GDM1 (cell line): Measurements from ENCODE around the gene KDM3A.

ENCODE experiments used
- DNase-seq: peaks from one replicate; lab custom pipeline; 2025; lab: John Stamatoyannopoulos, UW

KDM3A gene, protein sequence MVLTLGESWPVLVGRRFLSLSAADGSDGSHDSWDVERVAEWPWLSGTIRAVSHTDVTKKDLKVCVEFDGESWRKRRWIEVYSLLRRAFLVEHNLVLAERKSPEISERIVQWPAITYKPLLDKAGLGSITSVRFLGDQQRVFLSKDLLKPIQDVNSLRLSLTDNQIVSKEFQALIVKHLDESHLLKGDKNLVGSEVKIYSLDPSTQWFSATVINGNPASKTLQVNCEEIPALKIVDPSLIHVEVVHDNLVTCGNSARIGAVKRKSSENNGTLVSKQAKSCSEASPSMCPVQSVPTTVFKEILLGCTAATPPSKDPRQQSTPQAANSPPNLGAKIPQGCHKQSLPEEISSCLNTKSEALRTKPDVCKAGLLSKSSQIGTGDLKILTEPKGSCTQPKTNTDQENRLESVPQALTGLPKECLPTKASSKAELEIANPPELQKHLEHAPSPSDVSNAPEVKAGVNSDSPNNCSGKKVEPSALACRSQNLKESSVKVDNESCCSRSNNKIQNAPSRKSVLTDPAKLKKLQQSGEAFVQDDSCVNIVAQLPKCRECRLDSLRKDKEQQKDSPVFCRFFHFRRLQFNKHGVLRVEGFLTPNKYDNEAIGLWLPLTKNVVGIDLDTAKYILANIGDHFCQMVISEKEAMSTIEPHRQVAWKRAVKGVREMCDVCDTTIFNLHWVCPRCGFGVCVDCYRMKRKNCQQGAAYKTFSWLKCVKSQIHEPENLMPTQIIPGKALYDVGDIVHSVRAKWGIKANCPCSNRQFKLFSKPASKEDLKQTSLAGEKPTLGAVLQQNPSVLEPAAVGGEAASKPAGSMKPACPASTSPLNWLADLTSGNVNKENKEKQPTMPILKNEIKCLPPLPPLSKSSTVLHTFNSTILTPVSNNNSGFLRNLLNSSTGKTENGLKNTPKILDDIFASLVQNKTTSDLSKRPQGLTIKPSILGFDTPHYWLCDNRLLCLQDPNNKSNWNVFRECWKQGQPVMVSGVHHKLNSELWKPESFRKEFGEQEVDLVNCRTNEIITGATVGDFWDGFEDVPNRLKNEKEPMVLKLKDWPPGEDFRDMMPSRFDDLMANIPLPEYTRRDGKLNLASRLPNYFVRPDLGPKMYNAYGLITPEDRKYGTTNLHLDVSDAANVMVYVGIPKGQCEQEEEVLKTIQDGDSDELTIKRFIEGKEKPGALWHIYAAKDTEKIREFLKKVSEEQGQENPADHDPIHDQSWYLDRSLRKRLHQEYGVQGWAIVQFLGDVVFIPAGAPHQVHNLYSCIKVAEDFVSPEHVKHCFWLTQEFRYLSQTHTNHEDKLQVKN (N-terminal part only)

DNA sequence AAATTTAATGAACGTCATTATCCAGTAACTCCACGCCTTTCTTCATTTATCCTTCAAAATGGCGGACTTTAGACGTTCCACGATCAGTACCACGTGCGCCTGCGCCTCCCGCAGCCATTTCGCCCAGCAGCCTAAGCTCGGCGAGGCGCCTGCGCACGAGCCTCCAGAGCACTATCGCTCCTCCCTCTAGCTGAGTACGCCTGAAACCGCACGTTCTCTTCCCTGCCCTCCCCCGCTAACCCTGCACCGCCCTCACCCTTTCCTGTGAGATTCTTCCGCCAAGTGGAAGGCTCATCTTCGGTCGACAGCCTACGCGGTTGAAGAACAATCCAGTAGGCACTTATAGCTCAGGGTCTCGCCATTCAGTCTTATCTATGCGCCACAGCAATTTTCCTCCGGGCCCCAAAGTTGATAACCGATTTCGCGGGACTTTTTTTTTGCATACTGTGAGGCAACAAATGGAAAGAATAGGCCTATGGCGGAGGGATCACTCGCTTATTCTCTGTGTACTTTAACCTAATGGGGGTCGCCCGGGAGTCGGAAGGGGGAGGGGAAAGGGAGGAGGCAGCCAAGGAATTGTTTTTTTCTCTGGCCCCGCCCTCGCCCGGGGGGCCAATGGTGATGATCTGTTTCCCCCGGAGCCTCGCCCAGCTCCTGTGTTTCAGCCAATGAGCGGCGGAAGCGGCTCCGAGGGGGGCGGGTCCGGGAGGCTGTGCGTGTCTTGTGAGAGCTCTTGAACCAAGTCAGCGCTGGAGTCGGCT lies at the start of gene KDM3A:
Gene KDM3A, plus strand, starts transcription at position 741 of the 761 bp plus-strand sequence. CDS start 677 bp downstream, outside the sequence.
- DNase-seq: peak; percentile 99

DNA sequence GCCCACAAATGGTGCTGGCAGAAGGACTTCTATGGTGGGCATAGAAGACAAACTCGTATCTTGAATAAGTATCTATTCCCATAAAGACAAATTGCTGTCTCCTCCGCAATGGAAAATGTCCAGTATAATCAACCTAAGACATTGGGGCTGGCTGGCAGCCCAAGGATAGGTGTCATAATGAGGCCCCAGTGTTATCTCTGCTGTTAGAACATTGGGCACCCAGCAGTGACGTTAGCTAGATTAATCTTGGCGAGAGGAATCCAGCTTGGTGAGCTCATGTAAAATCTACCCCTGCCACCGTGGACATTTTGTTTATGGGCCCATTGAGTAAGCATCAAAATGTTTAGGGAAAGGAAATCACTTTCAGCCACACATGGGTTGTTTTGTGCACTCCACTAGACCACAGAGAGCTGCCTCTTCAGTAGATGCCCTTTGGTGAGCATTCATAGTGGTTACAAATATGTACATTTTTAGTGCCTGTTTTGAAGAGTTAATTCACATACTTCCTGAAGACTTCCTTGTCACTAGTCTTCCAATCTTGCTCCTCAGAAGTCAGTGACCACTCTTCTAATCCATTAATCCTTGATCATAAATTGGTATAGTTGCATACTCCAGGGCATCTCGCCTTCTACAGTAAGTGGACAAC lies 48.2 kb upstream of the KDM3A start:
- no peak for DNase-seq

DNA sequence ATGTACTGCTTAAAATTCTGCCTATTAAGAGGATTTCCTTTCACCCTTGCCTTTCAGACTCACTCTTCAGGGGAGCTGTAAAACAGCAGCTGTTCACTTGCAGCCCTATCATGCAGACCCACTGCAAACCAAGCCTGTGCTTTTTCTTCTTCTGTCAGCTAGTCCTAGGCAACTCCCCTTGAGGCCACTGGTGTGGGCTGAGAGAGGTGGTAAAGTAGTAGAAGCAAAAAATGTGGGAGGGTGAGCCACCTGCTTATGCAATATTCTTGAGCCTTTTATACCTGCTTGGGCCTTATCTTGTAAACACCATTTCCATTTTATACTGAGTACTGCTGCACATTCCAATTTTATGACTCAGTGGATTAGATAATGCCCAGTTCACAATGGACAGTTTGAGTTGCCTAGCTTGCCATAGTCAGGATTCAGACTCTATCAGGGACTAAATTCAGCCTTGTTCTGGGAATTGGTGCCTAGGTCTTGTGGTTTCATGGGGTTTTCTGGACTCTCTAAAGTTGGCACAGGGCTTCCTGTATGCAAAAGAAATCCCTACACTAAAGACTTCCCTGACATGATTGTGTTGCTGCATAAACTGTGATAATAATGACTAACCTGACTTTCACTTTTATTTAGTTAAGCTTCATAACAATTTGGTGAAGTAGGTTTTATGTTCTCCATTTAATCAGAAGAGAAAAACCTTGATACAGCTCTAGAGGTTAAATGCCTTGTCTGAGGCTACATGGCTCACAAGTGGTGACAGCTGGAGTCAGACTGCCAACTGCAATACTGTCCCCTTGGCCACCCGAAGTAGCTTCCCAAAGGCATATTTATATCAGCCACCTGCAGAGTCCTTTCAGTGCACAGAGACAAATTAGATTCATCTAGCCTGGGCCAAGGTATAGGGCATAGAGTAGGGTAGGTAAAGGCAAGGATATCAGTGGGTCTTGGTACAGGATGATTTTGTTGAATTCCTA lies 47.4 kb upstream of the KDM3A start:
- DNase-seq: no peak

DNA sequence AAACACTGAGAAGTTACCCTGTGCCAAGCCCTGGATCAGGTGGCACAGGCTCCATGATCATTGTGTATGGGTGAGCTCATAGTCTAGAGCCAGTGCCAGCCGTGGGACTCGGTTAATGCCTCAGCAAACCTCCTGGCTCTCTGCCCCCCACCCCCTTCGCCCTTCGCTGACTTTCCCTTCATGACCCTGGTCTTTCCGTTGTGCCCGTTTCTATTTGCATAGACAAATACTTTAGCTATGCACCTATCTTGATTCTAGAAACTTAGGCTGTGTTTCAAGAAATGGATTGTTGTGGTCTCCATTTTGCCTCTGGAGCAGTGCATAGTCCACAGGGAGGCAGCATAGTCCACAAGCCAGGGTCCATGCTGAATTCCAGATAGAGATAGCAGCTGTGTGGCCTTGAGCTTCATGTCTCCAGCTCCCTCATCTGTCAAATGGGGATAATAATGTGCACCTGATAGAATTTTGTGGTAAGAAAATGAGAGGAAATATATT lies 44.8 kb upstream of the KDM3A start:
- DNase-seq: peak; percentile 51

DNA sequence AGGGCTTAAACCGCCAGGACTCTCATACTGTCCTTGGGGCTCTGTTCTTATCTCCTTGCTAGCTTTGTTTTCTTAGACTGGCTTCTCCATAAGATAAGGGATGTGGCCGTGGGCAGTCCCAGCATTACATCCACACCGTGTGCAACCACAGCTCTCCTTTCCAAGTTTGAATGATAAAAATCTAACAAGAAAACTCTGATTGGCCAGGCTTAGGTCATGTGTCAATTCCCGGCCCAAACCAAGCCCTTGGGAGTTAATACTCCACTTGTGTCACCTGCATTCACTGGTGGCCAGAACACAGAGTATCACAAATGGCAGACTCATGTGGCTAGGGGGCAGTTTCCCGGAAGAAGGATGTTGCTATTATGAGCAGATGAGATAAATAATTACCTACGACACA lies 43.2 kb upstream of the KDM3A start:
- DNase-seq: no peak

DNA sequence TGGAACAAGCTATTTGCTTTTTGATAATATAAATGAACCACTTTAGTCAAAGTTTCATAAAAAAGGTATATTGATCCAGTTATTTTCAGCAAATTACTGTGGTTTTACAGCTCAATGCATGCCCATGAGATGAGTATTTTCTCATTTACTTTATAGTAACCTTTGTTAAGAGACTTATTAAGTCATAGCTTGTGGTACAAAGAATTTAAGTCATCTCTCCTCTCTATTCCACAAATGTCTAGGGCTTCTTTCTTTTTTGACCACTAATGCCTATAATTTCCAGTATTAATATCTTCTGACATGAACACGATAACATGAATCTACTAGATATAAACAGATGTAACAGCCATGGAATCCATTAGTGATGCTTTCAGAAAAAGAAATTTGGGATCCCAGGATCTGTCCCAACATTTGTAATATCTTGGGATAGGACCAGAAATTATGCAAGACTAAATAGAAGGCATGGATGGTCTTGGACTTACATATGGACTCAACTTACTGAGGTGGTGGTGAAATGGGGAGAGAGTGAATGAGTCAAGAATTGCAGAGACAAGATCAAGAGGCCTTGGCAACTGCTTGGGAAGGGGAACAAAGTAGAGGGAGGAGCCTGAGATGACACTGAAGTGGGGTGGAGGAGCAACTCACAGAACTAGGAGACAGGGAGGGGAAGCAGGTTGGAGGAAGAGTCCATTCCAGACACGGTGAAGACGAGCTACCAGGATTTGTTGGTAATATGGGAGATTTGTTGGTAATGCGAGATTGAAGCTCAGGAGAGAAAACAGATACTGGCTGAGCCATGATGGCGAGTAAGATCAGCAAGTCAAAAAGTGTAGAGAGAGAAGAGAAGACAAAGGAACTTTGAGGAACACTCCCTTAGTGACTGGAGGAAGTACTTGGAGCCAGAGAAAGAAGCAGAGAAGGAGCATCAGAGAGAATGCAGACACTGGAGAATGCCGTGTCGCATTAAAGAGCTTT lies 42.4 kb upstream of the KDM3A start:
- no peak for DNase-seq

DNA sequence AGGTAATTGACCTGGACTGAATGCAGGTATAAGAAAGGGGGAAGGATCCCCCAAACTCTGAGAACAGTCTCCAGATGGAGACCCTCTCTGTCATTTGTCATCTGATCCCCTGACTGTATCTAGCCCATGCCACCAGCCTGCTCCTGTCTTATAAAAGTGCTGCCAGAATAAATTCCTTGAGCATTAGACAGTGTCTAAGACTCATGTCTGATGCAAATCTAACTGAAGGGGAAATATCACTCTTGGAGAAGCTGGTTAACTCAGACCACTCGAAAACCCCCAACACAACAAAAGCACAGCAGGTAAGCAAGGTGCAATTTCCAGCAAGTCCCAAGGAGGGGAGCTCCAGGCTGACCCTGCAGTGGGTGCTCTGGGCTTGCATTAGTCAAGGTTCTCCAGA lies 40.9 kb upstream of the KDM3A start:
- DNase-seq: no peak

DNA sequence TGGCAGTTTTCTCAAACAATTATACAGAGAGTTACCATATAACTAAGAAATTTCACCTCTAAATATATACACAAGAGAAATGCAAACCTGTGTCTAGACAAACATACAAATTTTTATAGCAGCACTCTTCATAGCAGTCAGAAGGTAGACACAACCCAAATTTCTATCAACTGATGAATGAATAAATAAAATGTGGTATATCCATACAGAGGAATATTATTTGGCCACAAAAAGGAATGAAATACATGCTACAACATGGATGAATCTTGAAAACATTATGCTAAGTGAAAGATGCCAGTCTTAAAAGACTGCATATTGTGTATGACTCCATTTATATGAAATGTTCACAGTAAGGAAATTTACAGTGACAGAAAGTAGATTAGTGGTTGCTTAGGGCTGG lies 30.6 kb upstream of the KDM3A start:
- no peak for DNase-seq

DNA sequence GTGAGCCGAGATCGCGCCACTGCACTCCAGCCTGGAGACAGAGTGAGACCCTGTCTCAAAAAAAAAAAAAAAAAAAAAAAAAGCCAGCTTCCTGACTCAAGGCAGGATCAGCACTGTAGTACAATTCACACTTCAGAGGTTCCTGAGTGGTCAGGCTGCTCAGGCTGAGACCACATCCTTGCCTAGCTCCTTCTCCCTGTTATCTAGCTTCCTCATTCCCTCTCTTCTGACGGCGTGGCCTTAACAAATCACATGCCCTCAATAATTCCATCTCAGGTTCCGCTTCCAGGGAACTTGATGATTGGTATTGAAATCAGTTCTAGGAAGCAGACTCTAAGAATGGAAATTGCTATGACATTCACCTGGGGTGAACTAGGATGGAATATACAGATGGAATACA lies 29.8 kb upstream of the KDM3A start:
- peak; percentile 58 for DNase-seq

DNA sequence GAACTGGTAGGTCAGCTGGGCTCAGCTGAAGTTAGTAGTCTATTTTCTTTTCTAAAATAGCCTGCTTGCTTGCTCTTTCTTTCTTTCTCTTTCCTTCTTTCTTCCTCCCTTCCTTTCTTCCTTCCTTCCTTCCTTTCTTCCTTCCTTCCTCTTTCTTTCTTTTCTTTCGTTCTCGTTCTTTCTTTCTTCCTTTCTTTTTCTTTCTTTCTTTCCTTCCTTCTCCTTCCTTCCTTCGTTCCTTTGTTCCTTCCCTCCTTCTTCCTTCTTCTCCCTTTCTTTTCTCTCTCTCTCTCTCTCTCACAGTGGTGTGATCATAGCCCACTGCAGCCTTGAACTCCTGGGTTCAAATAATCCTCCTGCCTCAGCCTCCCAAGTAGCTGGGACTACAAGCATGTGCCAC lies 29.2 kb upstream of the KDM3A start:
- no peak for DNase-seq

DNA sequence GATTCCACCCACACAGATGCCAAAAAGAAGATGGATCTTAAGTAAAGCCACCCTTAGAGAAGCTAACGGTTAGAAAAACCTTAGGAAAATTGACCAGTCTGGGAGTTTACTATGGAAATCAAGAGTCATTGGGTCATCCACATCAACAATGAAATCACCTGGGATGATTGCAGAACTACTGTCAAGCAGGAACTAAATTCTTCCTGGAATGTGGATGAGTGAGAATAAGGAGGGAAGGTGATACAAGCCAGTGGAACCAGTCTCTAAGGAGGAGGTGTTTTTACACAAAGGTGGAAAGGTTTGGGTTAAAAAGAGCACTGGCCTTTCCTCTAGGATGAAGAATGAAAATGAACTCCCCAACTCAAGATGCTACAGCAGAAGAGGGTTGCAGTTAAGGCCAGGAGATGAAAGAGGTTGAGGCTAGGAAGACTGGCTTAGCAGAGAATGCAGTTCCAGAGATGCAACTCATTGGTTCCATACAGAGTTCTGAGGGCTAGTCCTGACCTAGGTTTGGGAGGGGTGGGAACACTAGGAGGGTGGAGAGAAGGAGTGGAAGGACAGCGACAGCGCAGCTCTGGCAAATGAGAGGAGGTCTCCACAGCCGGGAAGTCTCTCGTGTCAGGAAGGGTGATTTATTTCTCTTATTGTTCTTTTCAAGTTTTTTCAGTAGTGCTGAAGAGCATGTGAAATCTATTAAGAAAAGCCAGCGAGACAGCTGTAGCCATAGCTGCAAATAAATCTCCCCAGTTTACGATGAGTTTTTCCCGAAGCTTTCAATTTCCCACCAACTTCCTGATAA lies 27.7 kb upstream of the KDM3A start:
- no peak for DNase-seq

DNA sequence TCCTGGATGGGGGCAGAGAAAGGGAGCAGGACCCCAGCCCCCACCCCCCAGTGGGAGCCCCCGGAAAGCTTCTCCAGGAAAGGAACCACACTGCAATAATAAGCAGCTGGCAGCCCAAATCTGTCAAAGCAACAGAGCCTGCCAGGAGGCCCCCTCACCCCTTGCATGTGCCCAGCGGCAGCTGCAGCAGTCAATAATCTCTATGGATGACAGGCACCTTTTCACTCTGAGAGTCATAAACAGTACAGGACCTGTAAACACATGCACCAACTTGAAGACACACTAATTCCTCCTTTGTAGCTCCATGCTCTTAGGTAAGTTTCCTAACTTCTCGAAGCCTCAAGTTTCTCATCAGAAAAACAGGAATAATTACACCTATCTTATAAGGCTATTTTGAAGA lies 26.2 kb upstream of the KDM3A start:
- no peak for DNase-seq

DNA sequence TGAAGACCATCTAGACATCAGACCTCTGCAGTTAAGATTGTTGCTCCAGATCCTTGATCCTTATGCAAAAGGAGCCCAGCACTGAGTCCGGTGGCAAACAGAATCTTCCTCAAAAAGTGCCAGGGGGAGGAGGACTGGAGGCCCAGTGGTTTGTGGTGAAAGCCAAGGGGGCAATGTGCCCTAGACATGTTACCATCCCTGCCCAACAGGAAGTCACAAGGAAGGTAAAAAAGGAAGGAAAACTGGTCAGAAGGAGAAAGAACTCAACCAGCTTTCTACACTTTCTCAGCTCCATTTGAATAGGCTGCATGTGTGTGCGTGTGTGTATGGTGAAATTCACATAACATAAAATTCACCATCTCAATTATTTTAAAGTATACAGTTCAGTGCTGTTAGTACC lies 25.0 kb upstream of the KDM3A start:
- DNase-seq: peak; percentile 51

DNA sequence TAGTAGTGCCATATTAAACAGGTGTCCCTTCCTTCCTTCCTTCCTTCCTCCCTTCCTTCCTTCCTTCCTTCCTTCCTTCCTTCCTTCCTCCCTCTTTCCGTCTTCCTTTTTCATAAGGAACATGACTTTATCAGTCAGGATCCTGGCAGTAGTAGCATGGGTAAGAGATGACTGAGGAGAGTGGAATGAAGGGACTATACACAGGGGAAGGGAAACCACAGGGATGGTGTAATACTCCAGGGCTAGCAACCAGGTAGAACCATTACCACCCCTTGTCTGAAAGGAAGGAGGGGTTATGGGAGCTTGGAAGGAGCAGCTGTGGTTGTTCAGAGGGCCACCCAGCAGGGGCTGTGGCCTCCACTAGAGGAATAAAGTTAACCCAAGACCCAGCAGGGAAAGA lies 23.2 kb upstream of the KDM3A start:
- no peak for DNase-seq

DNA sequence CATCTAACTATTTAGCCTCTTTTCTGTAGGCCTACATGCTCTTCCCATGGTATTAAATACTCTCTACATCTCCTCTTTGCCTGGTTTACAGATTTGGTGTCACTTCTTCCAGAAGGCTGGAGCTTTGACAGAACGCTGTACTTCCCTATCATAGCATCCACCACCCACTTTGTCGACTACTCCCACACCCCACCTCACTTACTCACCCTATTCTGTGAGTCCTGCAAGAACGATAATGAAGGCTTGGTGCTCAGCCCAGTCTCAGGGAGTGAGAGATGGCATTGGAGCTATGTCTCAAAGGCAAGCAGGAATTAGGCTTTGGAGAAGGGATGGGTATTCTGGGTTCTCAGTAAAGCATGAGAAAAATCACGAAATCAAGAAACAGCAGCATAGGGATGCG lies 20.3 kb upstream of the KDM3A start:
- no peak for DNase-seq

DNA sequence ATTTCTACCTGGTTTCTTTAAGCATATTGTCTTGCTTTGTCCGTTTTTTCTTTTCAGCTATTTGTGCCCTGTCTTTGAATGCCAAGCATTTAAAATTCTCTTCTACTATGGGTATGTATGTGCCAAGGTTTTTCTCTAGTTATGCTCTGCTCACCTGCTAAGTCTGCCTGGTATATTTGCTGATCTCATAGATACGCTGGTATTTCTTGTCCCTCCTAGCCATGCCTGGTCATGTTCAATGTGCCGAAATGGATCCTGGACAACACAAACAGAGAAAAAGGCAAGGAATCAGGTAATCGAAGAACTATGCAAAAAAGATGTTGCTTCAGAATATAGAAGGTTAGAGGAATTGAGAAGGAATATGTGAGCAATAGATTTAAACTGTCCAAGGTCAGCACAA lies 14.9 kb upstream of the KDM3A start:
- DNase-seq: no peak

DNA sequence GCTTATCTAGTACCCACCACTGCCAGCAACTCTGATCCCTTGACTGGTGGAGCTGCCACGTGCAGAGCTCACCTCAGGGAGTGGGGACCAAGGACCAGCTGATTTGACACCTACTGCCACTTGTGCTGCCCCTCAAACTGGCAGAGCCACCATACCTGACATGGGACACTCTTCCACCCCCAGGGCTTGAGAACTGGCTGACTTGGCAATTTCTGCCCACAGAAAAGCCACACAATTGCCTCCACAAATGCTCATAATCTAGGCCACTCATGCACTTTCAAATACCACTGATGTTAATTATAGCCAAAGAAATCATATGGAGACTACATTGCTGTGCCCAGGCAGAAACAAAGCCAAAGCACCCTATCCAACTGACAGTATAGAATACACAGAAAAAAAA lies 11.8 kb upstream of the KDM3A start:
- DNase-seq: no peak

DNA sequence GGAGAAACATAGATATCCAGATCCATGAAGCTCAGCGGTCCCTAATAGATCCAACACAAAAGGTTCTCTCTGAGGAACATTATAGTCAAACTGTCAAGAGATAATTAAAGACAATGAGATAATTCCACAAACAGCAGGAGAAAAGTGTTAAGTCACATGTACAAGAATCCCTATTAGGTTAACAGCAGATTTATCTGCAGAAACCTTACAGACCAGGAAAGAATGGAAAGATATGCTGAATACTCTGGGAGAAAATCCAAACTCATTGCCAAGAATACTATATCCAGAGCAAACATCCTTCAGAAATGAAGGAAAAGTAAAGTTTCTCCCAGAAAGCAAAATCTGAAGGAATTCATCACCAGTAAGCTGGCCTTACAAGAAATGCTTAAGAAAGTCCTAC lies 10.8 kb upstream of the KDM3A start:
- DNase-seq: no peak
